ENCODE results near the gene FANK1. TPM values are rescaled to one million over a fixed set of nuclear protein-coding genes. Genes with fewer than 3 reads are reported as not detected.

Gene FANK1
- total RNA-seq, 2 donors from 2014 or later, result 5.8 to 6.9 TPM

GRCh38 chr10:125994601-125995000 lies 98.2 kb downstream of the FANK1 start:
- DNase-seq, result no peak
- H3K27ac ChIP-seq, result no peak overlapping the region
- H3K4me3 ChIP-seq, result no peak overlapping the region
- H3K4me1 ChIP-seq, result no peaks in the 10 kb centered on the region
- no peak overlapping the region for H3K9ac ChIP-seq (ENCODE audit: low read depth in 2 of 2, low read length in 2 of 2)
- no peaks in the 10 kb centered on the region for H3K9me3 ChIP-seq
- intact Hi-C loops (cut with DNase I), result no loop called here
- H3K36me3 ChIP-seq, result no peaks in the 10 kb centered on the region
- H3K27me3 ChIP-seq, result no peaks in the 10 kb centered on the region
- TF ChIP-seq CTCF (IDR thresholded peaks at IDR 0.05), result no peak

GRCh38 chr10:125995726-125996304 lies 99.5 kb downstream of the FANK1 start:
- no peaks in the 10 kb centered on the region for H3K27me3 ChIP-seq
- TF ChIP-seq CTCF (IDR thresholded peaks at IDR 0.05), result no peak
- no peak overlapping the region for H3K9ac ChIP-seq (ENCODE audit: low read depth in 2 of 2, low read length in 2 of 2)
- no peaks in the 10 kb centered on the region for H3K4me1 ChIP-seq
- H3K4me3 ChIP-seq, result no peak overlapping the region
- intact Hi-C loops (cut with DNase I), result no loop called here
- H3K27ac ChIP-seq, result no peak overlapping the region
- H3K36me3 ChIP-seq, result no peaks in the 10 kb centered on the region
- no peaks in the 10 kb centered on the region for H3K9me3 ChIP-seq
- no peak for DNase-seq

GRCh38 chr10:125997586-125997985 lies 101.2 kb downstream of the FANK1 start:
- no peak overlapping the region for H3K27ac ChIP-seq
- no peak overlapping the region for H3K9ac ChIP-seq (ENCODE audit: low read depth in 2 of 2, low read length in 2 of 2)
- no peaks in the 10 kb centered on the region for H3K27me3 ChIP-seq
- no peak for TF ChIP-seq CTCF (IDR thresholded peaks at IDR 0.05)
- no peaks in the 10 kb centered on the region for H3K9me3 ChIP-seq
- no peaks in the 10 kb centered on the region for H3K4me1 ChIP-seq
- no peak for DNase-seq
- no peaks in the 10 kb centered on the region for H3K36me3 ChIP-seq
- no peak overlapping the region for H3K4me3 ChIP-seq
- intact Hi-C loops (cut with DNase I), result no loop called here

GRCh38 chr10:125999694-126000093 lies 103.3 kb downstream of the FANK1 start:
- intact Hi-C loops (cut with DNase I), result no loop called here
- no peak overlapping the region for H3K4me3 ChIP-seq
- H3K4me1 ChIP-seq, result no peaks in the 10 kb centered on the region
- no peak overlapping the region for H3K9ac ChIP-seq (ENCODE audit: low read depth in 2 of 2, low read length in 2 of 2)
- no peak for TF ChIP-seq CTCF (IDR thresholded peaks at IDR 0.05)
- H3K9me3 ChIP-seq, result no peaks in the 10 kb centered on the region
- no peak overlapping the region for H3K27ac ChIP-seq
- no peaks in the 10 kb centered on the region for H3K36me3 ChIP-seq
- no peak for DNase-seq
- no peaks in the 10 kb centered on the region for H3K27me3 ChIP-seq

- H3K27ac ChIP-seq, result no peak overlapping the region
- no peak for TF ChIP-seq CTCF (IDR thresholded peaks at IDR 0.05)
- DNase-seq, result no peak
- H3K27me3 ChIP-seq, result no peaks in the 10 kb centered on the region
- H3K36me3 ChIP-seq, result no peaks in the 10 kb centered on the region
- H3K4me3 ChIP-seq, result no peak overlapping the region
- intact Hi-C loops (cut with DNase I), result no loop called here
- no peaks in the 10 kb centered on the region for H3K4me1 ChIP-seq
- no peaks in the 10 kb centered on the region for H3K9me3 ChIP-seq
- no peak overlapping the region for H3K9ac ChIP-seq (ENCODE audit: low read depth in 2 of 2, low read length in 2 of 2)
These were observed 105.2 kb downstream of the FANK1 start for GRCh38 chr10:126001576-126001975.
